GM19397 (cell line): ENCODE measurements around the gene DCAF12.

ENCODE experiments used
- ATAC-seq: cut with Tn5 transposase; IDR thresholded peaks from one replicate; pipeline ENCODE4 v1.9.1; 2021; ENCODE audit warnings: mild to moderate bottlenecking, moderate library complexity; ENCODE audit not compliant: unreplicated experiment

Gene DCAF12

DNA sequence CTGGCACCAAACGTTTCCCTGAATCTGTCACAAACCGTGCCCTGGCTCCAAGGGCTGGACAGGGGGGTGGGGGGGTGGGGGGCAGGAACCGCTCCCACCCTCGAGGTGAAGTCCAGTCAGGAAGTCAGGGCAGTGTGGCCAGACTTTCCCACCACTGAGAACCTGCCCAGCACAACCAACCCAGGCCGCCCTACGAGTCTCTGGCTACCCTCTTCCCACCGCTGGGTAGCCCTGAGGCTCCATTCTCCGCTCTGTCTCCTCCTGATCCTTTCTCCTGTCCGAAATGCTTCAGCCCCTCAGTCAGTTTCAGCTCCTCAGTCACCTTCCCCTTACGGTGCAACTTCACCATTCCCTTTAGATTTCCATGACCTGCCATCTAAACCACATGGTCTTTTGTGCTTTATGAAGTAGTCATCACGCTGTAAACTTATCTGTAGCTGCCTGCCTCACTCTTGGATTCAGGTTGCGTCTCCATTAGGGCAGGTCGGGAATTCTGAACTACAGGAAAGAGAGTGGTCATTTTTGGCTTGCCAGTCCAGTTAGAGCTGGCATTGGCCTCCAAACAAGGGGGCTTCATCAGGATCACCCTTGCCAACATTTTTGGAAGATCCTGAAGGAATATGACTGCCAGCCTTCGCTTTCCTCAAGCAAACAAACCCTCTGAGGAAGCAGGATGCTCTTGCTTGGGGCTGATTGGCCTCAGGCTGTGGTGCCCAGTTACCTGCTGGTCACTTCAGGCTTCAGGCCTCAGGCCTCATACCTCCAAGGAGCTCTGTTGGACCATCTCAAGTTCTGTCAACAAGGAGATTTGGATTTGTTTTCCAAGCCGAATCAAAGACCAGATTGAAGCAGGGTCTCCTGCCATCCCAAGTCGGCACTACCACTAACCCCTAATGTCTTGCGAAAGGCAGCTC lies 794 bp upstream of the DCAF12 start:
- no peak for ATAC-seq

DNA sequence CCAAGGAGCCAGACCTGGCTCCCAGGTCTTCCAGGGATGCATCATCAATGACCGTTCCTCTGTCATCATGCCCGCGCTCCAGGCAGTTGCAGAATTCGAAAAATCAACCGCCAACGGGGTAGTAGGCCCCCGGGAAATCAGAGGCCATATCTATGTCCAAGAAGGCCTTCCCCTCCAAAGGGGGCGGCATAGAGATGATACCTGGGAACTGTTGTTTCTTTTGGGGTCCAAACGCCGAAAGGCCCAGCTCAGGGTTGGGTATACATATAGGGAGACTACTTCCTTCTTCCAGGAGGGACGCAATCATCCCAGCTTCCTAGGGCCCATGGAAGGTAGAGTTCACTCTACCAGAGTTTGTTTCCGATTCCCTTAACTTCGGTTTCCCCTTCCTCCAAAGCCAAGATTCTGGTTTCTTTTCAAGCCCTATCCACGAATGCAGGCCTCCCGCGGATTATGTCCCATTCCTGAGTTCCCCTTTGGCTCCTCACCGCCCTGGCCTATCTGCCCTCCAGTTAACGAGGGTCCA lies 754 bp downstream of the DCAF12 start:
- no peak for ATAC-seq

GRCh38 chr9:34124926-34125325 lies 1.6 kb downstream of the DCAF12 start:
- no peak for ATAC-seq

DNA sequence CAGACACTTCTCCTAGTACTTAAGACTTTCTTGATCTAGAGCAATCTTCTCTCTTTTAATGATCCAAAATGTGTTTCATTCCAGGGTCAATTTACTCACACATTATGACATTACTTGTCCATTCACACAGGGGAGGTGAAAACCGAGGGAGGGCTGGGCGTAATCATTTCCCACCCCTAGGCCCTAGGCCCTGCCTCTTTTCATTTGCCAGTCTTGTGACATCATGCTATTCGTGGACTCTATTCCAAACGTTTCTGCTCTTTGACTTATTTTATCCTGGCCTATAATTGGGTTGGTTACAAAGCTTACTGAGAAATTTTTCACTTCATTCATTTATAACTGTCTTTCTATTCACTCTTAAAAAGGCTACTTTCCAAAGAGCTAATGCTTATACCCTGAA lies 2.4 kb downstream of the DCAF12 start:
- ATAC-seq: no peak

DNA sequence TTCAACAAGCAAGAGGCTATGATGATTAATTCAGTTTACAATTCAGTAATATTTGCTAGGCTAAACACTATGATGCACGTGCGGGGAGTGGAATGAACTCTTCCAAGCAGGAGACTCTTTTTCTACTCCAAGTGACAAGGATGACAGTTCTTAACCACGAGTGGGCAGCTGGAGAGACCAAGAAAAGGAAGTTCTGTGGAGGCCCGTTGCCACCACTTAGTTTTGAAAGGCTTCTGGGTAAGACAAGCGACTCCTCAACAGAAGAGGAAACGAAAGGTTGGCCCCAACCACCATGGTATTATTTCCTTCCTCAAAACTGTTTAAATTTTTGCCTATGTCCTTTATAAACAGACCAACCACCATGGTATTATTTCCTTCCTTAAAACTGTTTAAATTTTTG lies 2.8 kb downstream of the DCAF12 start:
- no peak for ATAC-seq

DNA sequence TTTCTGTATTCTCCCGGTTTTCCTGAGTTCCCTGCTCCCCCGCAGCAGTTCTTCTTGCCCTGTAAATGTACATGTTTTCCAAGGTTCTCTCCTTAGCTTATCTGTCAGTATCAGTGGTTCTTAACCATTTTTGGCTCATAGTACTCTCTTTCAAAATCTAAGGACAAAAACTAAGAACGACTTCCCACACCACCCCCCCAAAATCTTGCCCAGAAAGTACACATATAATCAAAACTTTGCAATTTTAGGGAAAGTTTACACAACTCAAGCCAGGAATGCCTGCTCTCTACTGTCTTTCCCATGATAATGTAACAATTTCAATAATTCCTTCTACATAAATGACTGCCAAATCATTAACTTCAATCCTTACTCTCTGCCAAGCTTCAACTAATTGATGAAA lies 4.5 kb downstream of the DCAF12 start:
- no peak for ATAC-seq

GRCh38 chr9:34119713-34120112 lies 6.8 kb downstream of the DCAF12 start:
- ATAC-seq: no peak

DNA sequence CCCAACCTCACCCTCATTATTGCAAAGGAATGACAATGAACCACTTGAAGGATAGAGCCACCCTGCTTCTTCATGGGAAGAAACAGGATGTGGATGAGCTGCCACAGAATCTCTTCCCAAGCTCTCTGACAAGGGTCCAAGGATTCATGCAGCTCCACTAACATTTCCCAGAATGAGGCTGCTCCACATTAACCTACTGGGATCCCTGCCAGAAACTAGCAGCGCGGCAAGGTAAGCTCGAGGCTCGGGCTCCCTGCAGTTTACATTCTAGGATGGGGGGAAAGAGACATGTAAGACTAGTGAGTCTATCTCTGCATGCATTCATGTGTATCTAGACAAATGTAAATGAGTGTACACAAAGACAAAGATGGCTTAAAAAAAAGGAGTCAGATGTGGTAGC lies 12.1 kb downstream of the DCAF12 start:
- no peak for ATAC-seq

DNA sequence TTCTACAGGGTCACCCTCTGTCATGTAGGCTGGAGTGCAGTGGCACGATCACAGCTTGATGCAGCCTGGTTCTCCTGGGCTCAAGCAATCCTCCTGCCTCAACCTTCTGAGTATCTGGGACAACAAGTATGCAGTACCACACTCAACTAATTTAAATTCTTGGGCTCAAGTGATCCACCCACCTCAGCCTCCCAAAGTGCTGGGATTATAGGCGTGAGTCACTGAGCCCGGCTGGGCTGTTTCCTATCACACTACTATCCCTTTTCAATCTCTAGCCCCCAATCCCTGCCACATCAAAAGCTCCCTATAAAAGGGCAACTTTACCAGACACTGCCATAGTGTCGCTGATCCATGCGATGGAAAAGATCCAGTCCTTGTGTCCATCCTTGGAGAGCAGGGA lies 20.4 kb downstream of the DCAF12 start:
- no peak for ATAC-seq

GRCh38 chr9:34102796-34103195 lies 23.7 kb downstream of the DCAF12 start:
- ATAC-seq: no peak

- peak; percentile 60 for ATAC-seq
These were observed 28.2 kb downstream of the DCAF12 start for GRCh38 chr9:34098307-34098706.

- peak; percentile 81 for ATAC-seq
These were observed 28.6 kb downstream of the DCAF12 start for GRCh38 chr9:34097865-34098264.

DNA sequence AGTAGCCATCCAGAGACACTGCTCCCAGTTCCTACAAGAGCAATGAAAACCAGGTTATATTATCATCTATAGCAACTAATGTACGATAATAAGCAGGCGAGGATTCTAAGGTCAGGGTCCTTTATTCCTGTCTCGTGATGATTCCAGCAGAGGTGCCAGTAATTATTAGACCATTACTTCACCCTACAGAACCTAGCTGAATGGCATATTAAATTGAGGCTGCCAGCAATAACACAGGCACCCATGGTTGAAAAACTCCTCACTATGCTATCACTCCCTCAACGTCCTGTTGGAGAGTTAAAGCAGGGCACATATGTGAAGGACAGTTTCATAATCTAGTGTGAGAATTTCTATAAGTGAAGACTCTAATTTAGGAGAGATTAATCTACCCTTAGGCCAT lies 29.7 kb downstream of the DCAF12 start:
- no peak for ATAC-seq

DNA sequence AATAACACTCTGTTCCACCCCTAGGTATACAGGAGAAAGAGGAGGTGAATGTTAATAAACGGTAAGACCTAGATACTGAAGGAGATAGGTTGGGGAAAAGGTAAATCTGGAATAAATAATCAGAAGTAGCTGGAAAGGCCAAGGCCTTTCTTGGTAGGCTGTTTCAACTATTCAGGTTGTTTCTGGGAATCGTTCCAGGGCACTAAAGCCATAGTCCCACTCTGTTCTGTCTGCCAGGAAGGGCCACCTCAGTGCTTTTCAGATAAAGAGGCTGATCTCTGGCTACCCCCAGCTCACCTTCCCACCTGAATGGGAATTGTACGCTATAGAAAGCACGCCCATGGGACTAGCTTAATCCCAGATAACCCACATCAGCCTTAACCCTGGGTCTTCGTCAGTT lies 32.9 kb downstream of the DCAF12 start:
- no peak for ATAC-seq

DNA sequence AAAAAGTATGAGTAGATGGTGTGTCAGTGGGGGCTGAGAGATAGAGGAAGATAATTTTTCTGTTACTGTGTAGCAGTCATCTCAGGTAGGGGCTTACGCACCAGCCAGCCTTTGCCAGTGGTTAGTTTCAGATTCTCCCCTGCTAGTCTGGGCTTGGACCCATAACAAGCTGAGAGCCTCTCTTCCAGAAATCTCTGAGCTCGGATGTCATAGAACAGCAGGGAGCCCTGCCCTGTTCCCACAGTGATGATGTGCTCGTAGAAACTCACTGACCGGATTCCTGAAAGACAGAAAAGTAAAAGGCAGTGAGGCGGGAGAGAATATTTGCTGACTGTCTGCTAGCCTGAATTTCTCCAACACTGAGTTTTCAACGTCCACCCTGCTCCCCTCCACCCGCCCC lies 37.2 kb downstream of the DCAF12 start:
- no peak for ATAC-seq

DNA sequence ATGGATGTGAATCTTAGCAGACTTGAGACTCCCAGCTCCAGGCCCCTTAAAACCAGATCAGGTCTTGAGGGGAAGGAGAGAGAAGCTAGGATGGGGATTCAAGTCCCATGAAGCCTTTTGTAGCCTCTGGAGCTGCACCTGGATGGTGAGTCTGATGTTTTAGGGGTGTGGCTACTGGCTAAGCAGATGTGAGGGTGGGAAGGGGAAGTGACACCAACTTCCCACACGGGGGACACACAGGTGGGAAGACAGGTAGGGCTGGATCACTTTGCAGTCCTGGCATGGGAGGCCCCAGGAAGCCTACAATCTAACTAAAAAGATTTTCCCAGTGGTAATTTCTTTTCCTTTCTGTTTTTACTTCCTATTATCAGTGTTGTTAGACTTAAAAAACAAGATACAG lies 39.1 kb downstream of the DCAF12 start:
- ATAC-seq: no peak

DNA sequence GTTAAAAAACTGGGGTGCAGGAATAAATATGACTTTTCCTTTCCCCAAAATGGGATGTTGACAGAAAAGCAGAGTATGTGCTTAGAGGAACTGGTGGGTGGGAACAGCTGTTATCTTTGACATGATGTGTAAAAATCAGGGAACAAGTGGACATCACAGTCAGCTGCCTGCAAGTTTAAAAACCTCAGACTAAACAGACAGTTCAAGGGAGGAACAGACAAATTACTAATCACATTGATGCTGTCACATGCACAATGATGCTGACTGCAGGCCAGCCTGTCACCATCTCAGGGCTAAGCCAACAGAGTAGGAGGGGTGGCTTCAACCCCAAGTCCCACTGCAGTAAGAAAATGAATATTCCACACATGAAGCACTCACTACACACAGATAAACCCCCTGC lies 39.6 kb downstream of the DCAF12 start:
- ATAC-seq: no peak

DNA sequence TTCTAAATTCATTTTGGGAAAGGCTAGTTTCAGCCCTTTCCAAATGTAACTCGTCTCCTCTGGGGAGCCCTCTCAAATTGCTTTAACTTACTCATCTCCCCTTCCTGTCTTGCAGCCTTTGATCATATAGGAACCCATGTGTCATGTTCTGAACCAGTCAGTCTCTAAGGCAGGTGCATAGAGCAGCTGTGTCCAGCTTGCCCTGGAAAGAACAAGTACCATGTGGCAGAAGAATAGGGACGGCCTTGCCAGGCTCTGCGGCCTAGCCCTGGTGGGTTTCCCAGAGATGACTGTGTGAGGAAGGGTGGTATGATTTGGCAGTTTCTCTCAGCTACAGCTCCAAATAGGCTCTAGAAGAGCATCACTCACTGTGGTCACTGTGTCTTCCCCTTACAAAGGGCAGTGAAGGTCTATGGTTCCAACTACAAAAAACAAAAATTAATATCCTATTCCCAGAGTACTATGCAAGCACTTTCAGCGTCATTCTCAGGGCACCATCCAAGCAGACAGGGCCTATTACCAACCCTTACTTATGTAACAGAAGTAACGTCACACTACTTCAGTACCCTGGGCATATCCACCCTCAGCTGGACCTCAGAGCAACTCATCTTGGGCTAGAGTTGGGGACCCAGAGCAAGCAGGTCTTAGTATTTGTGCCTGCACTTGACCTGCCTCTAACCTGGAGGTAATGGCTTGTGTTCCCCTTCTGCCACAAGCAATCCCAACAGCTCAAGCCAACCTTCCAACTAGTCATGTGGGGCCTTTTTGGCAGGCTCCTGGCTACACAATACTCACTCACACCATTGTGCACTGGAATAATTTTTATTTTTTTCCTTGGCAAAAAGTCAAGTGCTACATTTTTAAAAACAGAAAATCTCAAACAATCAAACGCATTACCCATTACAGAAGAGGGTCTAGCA lies 40.7 kb downstream of the DCAF12 start:
- ATAC-seq: no peak

DNA sequence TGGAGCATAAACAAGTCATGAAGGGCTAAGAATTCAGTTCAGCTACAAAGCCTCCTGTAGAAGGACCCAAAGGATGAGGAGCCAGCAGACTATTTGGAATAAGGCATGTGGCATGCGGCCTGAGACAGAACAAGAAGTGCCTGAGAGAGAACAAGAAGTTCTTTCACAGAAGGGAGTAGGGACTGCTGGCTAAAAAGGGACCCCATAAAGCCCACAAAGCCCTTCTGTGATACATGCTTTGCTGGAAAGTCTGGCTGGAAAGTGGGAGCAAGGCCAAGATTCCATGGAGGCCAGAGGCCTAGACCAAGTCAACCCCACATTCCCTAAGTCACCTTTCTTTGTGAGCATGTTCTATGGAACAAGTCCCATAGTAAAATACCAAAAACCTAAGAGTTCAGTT lies 41.9 kb downstream of the DCAF12 start:
- no peak for ATAC-seq

DNA sequence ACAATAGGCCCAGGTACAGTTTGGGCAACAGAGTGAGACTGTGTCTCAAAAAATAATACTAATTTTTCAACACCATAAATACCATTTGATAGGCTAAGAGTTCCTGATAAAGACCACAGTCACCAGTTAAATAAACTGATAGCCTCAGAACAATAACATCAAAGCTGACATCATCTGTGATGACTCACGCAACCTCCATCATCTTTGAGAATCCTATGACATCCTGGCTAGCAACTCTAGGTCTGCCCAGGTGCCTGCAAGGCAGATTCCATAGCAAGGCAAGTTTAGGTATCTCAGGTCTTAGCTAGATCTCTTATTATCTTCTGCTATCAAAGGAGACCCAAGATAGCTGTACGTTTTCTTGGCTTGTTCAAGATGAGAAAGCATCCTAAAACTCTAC lies 47.3 kb downstream of the DCAF12 start:
- no peak for ATAC-seq

DNA sequence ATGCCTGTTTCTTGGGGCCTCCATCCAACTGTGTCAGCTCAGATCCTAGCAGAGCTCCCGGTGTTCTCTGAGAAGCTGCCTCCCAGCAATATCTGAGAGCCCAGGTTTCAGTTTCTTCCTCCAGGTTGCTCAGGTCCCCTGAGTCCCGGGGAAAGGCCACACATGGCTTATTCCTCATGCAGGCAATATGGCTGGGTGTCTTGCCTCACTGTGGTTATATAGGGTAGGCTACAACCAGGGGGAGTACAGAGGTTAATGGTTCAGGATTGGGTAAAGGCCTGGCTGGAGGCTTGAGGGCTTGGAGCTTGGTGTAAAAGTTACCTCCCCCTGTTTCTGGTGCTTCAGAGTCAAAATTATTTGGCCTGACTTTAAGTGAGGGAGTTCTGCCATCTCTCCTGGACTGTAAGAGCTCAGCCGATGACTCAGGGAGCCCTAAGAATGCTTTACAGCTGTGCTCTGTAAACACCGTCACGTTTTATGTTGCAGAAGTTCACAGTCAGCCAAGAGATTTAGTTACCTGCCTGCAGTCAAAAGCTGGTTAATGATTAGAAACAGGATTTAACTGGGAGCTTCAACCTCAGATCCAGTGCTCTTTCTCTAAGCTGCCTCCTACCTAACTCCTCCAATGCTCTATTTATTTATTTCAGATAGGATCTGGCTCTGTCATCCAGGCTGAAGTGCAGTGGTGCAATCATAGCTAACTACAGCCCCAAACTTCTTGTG lies 53.5 kb downstream of the DCAF12 start:
- ATAC-seq: no peak
